ENCODE data around the gene CNOT6L. TPM values are rescaled to one million over a fixed set of nuclear protein-coding genes. Genes with fewer than 3 reads are reported as not detected.

CNOT6L gene
- total and polyA plus RNA-seq, 8 donors = 2.2 to 38.7 (median 24.8) TPM

GRCh38 chr4:77777135-77777807 lies 41.9 kb downstream of the CNOT6L start:
- intact Hi-C loops (cut with DNase I) = no loop called here
- DNase-seq (no peak), FAIRE-seq (no peak), ATAC-seq (peak in 3 of 4 donors; percentile 37 to 50 (median 49))
- no peaks in the 10 kb centered on the region for H3K27me3 ChIP-seq
- H3K9me3 ChIP-seq = no peaks in the 10 kb centered on the region
- no peak for TF ChIP-seq CTCF (IDR thresholded peaks at IDR 0.05)
- H3K36me3 ChIP-seq = peaks cover 0 to 9% (median 0%) of the 10 kb centered on the region in 3 donors
- H3K4me3 ChIP-seq = no peak overlapping the region
- peaks cover 3 to 20% (median 20%) of the 10 kb centered on the region in 3 donors for H3K4me1 ChIP-seq
- 5 to 16% methylated on average over 1 of the region's 1 CpG for WGBS, 2 donors
- H3K27ac ChIP-seq = no peak overlapping the region

GRCh38 chr4:77776182-77777134 lies 42.7 kb downstream of the CNOT6L start:
- ATAC-seq = peak in 1 of 4 donors; percentile 11

GRCh38 chr4:77773101-77773500 lies 46.1 kb downstream of the CNOT6L start:
- no peaks in the 10 kb centered on the region for H3K27me3 ChIP-seq
- H3K36me3 ChIP-seq = peaks cover 0 to 18% (median 0%) of the 10 kb centered on the region in 3 donors
- intact Hi-C loops (cut with DNase I) = no loop called here
- DNase-seq = no peak
- no peak for TF ChIP-seq CTCF (IDR thresholded peaks at IDR 0.05)
- no peak overlapping the region for H3K27ac ChIP-seq
- FAIRE-seq = no peak
- H3K9me3 ChIP-seq = no peaks in the 10 kb centered on the region
- no peak for ATAC-seq
- H3K4me3 ChIP-seq = no peak overlapping the region
- 96 to 98% methylated on average over 3 of the region's 3 CpGs for WGBS, 2 donors
- H3K4me1 ChIP-seq = peaks cover 0 to 10% (median 10%) of the 10 kb centered on the region in 3 donors

More at GRCh38 chr4:77776182-77777134, 42.7 kb downstream of the CNOT6L start:
- Histone ChIP-seq H3K36me3 (peaks cover 0 to 17% (median 0%) of the 10 kb centered on the region in 3 donors), H3K4me1 (peaks cover 0 to 13% (median 12%) of the 10 kb centered on the region in 3 donors), H3K9me3 (no peaks in the 10 kb centered on the region), H3K27me3 (no peaks in the 10 kb centered on the region), H3K27ac (no peak overlapping the region), H3K4me3 (no peak overlapping the region)
- intact Hi-C loops (cut with DNase I) = no loop called here
- 50 to 51% methylated on average over 6 of the region's 6 CpGs for WGBS, 2 donors
- no peak for FAIRE-seq
- no peak for TF ChIP-seq CTCF (IDR thresholded peaks at IDR 0.05)
- no peak for DNase-seq

- peak; percentile 49 for FAIRE-seq
- Histone ChIP-seq H3K27ac (no peak overlapping the region), H3K4me3 (no peak overlapping the region), H3K4me1 (peaks cover 0 to 10% (median 2%) of the 10 kb centered on the region in 3 donors), H3K27me3 (no peaks in the 10 kb centered on the region), H3K9me3 (no peaks in the 10 kb centered on the region), H3K36me3 (peaks cover 0 to 18% (median 0%) of the 10 kb centered on the region in 3 donors)
- intact Hi-C loops (cut with DNase I) = no loop called here
- ATAC-seq = no peak
- no peak for TF ChIP-seq CTCF (IDR thresholded peaks at IDR 0.05)
- no peak for DNase-seq
Measured at GRCh38 chr4:77771566-77771965, 47.6 kb downstream of the CNOT6L start.
